ENCODE results near the gene NLRP9.

NLRP9 gene

GRCh38 chr19:55687281-55688201, 50.7 kb downstream of the NLRP9 start:
- no peak for DNase-seq

DNA sequence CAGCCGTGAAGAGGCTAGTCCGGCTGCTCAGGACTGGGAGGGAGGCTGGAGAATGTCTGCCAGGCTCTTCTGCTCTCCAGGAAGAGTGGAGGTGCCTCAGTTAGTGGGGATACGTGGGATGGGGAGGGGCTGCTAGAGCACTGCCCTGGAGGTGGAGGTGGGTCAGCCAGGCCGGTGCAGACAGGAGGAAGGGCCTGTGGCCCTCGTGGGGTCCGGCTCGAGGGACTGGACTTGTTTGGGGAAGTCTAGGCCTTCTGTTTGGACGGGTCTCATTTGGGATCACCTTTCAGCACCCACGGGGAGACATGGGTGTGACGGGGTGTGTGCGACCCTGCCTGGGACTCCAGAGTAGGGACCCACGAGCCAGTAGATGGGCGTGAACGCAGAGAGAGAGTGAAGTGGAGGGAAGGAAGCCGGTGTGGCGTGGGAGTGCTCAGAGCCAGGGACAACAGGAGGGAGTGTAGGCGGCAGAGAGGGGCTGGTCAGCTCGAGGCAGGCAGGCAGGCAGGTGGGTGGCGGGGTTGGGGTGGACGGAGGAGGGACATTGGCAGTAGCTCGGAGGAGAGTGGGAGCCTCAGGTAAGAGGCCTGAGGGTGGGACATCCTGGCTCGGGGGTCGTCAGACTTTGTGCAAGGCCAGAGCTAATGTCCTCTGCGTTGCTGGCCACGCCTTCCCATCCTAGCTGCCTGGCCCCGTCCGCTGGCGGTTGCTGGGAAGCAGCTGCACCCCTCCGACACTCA, 51.7 kb downstream of the NLRP9 start:
- DNase-seq, result no peak

- DNase-seq, result no peak
Observed at GRCh38 chr19:55685776-55686175, 52.4 kb downstream of the NLRP9 start.

DNA sequence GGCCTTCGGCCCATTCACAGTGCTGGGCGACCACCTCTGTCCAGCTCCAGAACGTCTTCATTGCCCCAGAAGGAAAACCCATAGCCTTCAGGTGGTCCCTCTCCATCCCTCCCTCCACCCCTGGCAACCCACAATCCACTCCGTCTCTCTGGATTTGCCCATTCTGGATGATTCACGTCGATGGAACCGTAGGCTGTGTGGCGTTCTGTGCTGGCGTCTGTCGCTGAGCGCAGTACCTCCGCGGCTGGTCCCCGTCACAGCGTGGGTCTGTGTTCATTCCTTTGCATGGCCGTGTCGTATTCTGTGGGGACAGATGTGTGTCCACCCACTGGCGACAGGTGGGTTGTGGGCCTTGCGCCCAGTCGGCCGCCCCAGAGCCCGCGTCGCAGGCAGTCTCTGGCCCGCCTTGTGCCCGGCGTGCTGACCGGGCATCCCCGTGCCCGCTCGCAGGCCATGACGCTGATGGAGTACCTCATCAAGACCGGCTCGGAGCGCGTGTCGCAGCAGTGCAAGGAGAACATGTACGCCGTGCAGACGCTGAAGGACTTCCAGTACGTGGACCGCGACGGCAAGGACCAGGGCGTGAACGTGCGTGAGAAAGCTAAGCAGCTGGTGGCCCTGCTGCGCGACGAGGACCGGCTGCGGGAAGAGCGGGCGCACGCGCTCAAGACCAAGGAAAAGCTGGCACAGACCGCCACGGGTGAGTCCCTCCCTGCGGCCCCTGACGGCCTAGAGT, 53.1 kb downstream of the NLRP9 start:
- no peak for DNase-seq

DNA sequence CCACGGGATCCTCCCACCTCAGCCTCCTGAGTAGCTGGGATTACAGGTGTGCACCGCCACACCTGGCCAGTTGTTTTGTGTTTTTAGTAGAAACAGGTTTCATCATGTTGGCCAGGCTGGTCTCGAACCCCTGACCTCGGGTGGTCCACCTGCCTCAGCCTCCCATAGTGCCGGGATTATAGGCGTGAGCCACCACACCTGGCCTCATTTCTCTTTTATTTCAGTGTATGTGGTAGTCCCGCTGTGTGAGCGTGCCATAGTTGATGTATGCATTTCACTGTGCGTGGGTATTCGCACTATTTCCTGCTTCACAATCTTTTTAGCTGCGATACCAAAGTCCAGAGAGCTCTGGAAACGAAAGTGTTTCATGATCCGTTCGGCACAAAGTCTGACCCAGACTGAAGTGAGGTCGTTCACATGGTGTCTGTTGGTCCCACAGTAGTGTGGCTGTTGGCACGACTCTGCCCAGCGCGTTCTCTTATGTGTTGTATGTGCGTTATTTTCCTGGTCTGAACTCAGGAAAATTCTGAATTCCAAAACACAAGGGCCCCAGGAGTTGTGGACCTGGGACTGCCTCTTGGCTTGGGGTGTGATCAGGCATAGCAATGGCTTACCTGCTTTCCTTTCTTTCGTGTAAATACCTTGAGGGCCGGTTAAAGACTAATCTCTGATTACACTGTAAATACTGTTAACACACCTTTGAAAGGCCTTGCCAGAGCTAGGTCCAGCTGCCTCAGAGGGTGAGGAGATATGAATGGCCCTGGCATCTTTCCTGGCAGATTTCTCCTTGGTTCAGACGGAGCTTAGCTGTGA, 54.5 kb downstream of the NLRP9 start:
- no peak for DNase-seq

GRCh38 chr19:55681131-55682092, 56.8 kb downstream of the NLRP9 start:
- DNase-seq, result no peak

DNA sequence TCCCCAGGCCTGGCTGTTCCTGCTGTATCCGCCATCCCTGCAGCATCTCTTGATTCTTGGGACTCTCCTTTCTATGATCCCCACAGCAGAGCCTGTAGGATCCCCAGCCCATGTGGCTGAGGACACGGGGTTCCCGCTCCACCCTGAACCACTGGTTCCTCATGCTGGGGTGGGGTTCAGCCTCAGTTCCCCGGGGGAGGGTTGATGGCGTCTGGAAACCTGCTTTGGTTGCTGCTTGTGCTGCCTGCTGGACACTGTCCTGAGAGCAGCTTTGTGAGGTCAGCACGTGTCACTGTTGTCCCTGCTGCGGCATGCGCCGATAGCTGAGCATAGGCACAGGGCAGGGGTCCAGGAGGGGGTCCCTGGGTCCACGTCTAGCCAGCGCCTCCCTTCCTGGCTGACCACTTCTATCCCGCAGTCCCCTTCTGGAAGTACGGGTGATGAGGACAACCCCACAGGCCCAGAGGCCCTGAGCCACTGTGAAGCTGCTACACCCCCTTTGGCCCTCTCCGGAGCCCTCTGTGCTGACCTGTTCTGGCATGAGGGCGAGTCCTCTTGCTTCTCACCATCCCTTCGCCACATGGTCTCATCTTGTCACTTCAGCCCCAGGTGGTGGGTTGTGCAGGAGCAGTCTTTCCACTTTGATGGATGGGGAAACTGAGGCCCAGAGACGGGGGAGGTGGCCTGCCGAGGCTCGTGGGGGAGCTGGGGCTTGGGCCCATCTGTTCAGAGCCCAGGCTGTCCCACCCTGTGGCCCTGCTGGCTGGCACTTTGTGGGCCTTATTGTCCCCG, 57.7 kb downstream of the NLRP9 start:
- no peak for DNase-seq

- DNase-seq, result no peak
Observed at GRCh38 chr19:55679343-55680257, 58.6 kb downstream of the NLRP9 start.

DNA sequence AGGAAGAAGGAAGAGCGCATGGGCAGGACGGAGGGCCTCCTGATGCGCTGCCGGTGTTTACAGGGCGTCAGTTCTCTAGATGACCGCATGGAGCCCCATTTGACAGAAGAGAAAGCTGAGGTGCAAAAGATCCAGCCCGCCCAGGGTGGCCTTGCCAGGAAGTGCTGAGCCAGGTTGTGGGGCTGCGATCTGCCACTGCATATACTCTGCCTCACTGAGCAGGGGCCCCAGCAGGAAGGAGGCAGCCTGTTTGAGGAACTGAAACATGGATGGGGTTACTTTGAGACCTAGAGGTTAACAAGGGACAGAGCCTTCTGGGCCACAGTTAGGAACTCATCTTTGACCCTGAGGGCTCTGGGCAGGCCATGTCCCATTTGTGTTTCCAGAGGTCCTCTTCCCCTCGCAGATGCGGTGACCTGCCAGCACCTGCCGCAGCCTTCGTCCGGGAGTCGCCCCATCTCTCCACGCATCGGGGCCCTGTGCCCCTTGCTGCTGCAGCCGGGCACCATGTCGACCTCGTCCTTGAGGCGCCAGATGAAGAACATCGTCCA, 60.0 kb downstream of the NLRP9 start:
- DNase-seq, result no peak

DNA sequence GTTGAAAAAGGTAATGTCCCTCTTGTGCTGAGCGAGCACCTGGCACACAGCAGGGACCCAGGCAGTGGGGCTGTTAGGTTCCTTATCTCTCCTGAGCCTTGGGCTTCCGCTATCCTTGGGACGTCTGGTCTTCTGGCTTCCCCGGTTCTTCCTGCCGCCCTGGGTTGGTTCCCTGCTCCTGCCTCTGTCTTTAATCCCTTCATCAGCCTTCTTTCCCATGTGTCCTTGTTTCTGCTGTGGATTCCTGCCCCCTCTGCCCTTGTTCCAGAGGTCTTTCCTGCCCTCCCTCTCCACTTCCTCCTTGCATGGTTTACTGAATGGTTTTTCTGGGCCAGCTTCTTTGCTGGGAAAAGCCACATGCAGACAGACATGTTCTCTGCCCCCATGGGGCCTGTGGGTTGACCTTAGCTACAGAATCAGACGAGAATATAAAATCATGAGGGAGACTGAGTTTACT, 60.6 kb downstream of the NLRP9 start:
- DNase-seq, result no peak

GRCh38 chr19:55676889-55677505, 61.2 kb downstream of the NLRP9 start:
- no peak for DNase-seq

DNA sequence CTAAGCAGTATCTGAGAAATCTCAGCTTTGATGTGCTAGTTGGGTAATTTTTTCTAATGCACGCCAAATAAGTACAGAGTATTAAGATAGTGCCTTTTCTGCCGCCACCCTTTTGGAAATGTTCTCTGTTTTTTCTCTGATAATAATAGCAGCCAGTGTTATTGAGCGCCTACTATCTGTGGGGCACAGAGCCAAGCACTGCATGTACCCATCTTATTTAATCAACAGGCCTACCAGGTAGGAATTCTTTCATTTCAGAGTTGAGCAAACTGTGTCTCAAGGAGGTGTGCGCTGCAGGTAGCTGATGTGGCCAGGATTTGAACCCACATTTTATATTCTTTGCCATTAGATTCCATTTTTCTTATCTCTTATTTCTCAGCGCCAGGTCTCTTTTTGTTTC, 61.8 kb downstream of the NLRP9 start:
- DNase-seq, result no peak

DNA sequence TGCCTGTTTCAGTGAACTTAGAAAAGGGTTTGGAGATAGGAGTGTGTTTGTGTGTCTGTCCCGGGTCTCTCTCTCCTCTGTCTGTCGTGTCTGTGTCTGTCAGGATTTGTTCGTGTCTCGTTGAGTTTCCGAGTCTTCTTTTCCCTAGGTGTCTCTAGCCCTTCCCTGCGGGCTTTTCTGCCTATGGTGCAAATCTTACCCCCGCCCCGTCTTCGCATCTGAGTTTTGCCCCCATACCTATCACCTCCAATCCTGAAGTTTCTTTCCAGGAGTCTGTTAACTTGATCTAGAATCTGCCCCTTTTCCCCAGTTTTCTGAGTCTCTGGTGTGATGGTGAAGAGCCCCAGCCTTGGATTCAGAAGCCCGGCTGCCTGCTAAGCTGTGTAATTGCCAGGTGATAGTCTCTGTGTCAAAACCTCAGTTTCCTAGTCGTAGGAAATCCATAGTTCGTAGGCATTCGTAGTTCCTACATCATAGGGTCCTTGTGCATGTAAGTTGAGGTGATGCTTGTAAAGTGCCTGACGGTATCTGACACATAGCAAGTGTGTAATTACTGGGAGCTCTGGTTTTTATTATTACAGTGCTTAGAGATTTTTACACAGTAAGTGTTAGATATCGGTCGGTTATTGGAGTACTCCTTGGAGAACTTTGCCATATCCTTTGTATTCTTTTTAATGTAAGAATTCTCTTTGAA, 62.4 kb downstream of the NLRP9 start:
- DNase-seq, result no peak

GRCh38 chr19:55674841-55675660, 63.2 kb downstream of the NLRP9 start, which contains the start of gene EPN1:
TSS of gene EPN1 (plus strand) at chr19:55675226. CDS start at chr19:55678628, 3,402 bp downstream.
- DNase-seq, result peak; percentile 96

DNA sequence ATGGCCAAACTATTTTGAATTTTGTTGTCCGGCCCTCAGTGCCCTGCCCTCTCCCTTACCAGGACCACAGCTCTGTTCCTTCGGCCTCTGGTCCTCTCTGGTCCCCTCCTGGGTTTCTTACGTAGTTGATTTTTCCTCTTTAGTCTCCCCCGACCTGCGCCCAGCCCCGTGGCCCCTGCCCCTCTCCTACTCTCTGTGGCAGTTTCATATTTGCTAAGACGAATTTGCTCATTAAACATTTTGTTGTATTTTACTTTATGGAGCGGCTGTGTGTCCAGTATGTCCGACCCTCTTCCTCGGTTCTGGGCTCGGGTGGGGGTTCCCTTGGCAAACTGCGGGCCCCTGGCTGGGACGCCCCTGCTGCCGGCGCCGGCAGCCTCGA, 63.8 kb downstream of the NLRP9 start:
- no peak for DNase-seq

DNA sequence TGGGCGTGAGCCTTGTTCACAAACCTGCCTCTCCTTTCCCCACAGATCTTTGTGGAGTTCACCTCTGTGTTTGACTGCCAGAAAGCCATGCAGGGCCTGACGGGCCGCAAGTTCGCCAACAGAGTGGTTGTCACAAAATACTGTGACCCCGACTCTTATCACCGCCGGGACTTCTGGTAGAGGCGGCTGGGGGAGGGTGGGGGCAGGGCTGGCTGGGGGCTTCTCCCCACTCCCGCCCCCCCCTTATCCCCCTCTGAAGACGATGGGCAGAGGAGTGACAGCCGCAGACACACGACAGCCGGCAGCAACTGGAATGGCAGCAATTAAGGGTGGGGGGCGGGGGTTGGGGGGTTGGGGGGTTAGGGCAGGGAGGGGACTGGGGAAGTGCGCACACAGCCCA, 64.3 kb downstream of the NLRP9 start:
- no peak for DNase-seq

GRCh38 chr19:55673465-55673864, 64.7 kb downstream of the NLRP9 start:
- DNase-seq, result no peak
